HG03025 (cell line): ENCODE measurements around the gene ADAMTSL1.

ENCODE experiments used
- ATAC-seq: cut with Tn5 transposase; IDR thresholded peaks from one replicate; pipeline ENCODE4 v1.9.1; 2021; ENCODE audit warnings: mild to moderate bottlenecking, moderate library complexity; ENCODE audit not compliant: unreplicated experiment, low FRiP score

Gene ADAMTSL1

GRCh38 chr9:18754537-18754936, 280.6 kb downstream of the ADAMTSL1 start:
- ATAC-seq: no peak

DNA sequence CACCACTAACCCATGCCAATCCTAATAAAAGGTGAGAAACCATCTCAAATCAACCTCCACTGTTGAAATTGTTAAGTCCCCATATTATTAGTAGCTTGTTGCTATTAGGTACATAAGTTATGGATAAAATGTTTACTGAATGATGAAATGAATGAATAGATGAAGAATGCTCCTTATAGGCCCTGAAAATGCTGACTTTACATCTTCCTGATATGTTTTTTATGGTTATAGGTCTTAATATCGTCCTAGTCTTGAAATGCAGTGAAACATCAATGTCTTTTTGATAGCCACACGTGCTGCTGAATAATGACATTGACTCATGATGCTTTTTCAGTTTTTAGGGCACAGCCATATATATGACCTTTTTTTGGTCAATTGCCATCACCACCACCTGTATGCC, 281.3 kb downstream of the ADAMTSL1 start:
- ATAC-seq: no peak

- peak; percentile 67 for ATAC-seq
Observed at GRCh38 chr9:18756712-18757125, 282.8 kb downstream of the ADAMTSL1 start.

DNA sequence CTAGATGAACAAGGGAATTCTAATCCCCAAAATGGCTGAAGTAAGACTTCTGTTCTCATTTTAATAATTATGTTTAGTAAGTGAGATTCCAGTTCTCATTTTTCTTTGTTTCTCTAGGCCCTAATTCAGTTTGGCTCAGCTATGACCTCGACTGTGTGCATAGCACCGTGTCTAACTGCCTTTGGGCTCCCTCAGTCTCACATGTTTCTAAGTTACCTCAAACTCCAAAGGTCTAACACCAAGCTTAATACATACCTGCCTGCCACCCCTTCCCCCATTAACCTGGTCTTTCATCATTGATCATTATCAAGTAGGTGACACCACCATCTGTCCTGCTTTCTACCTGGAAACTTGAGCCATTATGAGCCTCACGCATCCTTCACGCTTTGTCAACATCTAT, 285.9 kb downstream of the ADAMTSL1 start:
- ATAC-seq: no peak

DNA sequence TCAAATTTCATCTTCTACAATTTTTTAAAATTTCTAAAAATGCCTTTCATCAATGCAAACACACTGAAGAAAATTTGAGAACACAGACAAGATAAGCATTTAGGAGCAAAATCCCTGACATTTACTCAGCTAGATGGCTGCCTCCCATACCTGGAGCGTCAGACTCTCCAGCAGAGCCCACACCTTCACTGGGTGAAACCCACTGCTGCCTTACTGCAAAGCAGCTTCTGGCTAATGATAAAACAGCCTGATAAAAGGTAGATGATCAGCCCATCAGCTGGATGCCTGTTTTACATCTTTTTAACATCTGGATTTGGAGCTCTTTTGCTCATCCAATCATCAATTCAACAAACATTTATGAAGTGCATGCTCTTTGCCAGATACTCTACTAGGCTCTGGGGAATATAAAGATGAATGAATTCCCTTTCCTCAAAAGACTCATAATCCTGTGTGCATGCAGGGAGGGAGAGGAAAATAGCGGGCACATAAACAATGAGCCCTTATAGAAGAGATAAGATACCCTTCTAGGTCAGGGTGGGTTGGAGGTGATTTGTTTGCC, 287.9 kb downstream of the ADAMTSL1 start:
- no peak for ATAC-seq

DNA sequence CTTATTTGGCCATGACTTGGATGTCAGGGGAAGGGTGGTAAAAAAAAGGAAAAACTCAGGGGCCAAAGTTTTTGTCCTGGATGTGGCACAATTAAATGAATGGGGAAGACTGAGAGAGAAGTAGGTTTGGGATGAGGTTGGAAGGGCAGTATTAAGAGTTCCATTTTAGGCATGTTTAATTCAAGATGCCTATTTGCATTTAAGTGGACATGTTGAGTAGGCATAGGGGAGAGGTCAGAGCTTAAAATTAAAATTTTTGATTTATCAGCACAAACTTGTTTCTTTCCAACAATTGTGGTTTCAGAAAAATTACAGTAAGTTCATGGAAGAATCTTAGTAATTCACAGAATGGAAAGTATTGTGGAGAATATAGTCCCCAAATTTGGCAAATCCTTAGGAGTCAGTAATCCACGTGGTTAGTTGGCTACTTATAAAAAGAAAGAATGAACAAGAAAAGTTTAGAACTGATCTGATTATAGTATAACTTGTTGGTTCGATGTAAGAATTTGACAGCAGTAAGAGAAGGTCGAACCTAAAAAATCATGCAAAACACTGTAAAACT, 293.1 kb downstream of the ADAMTSL1 start:
- no peak for ATAC-seq

- peak; percentile 92 for ATAC-seq
Observed at GRCh38 chr9:18768951-18769622, 295.1 kb downstream of the ADAMTSL1 start.

GRCh38 chr9:18770131-18770908, 296.4 kb downstream of the ADAMTSL1 start:
- no peak for ATAC-seq

- no peak for ATAC-seq
Observed at GRCh38 chr9:18771011-18771410, 297.1 kb downstream of the ADAMTSL1 start.

DNA sequence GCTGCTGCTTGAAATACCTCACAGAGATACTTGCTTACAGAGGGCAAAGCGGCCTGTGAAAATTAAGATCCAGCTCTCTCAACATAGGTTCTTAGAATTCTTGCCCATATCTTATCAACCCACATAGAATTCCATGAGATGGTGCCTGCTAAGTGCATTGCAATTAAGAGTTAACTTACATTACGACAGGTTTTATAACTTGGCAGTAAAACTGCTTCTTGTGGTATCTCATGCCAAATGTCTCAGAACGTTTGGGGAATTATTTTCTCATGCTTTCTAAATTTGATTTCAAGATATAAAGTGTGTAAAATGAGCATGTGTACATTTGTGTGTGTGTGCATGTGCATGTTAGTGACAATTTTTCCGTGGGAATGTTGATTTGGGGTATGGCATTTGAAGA, 297.8 kb downstream of the ADAMTSL1 start:
- no peak for ATAC-seq

DNA sequence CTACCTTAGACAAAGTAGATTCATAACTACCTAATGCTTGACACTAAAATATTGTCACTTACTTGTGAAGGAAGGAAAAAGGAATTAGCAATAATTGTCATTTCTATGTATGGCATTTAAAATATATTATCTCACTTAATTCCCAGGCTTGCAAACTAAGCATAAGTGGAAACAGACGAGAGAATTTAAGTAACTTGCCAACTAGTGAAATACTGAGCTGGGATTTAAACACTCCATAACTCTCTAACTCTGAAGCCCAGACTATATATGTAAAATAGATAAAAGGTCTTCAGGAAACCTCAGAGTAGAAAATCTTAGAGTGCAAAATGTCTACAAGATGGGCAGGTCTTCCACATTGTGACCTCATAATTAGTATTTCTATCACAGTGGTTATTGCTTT, 301.3 kb downstream of the ADAMTSL1 start:
- no peak for ATAC-seq

GRCh38 chr9:18775930-18776329, 302.0 kb downstream of the ADAMTSL1 start:
- no peak for ATAC-seq

DNA sequence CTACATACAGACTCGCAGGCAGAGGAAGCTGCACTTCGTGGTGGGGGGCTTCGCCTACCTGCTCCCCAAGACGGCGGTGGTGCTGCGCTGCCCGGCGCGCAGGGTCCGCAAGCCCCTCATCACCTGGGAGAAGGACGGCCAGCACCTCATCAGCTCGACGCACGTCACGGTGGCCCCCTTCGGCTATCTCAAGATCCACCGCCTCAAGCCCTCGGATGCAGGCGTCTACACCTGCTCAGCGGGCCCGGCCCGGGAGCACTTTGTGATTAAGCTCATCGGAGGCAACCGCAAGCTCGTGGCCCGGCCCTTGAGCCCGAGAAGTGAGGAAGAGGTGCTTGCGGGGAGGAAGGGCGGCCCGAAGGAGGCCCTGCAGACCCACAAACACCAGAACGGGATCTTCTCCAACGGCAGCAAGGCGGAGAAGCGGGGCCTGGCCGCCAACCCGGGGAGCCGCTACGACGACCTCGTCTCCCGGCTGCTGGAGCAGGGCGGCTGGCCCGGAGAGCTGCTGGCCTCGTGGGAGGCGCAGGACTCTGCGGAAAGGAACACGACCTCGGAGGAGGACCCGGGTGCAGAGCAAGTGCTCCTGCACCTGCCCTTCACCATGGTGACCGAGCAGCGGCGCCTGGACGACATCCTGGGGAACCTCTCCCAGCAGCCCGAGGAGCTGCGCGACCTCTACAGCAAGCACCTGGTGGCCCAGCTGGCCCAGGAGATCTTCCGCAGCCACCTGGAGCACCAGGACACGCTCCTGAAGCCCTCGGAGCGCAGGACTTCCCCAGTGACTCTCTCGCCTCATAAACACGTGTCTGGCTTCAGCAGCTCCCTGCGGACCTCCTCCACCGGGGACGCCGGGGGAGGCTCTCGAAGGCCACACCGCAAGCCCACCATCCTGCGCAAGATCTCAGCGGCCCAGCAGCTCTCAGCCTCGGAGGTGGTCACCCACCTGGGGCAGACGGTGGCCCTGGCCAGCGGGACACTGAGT, 303.2 kb downstream of the ADAMTSL1 start:
- no peak for ATAC-seq

GRCh38 chr9:18778147-18778546, 304.2 kb downstream of the ADAMTSL1 start:
- ATAC-seq: no peak

GRCh38 chr9:18778846-18779245, 304.9 kb downstream of the ADAMTSL1 start:
- ATAC-seq: no peak

DNA sequence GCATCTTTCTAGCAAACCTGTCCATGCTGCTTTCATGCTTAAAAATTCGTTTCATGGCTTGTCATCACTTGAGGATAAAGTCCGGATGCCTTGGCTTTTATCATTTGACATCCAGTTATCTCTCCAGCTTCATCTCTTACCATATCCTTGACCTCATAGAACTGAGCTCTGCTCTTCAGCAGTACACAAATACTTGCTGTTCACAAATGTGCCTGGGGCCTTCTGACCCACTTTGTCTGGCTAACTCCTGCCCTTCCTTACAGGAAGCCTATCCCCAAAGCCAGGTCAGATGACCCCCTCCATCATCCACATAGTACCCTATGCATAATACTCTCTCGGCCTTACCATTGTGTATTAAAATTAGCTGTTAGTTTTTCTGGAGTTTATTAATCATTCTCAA, 310.0 kb downstream of the ADAMTSL1 start:
- no peak for ATAC-seq

GRCh38 chr9:18785604-18786003, 311.7 kb downstream of the ADAMTSL1 start:
- ATAC-seq: no peak

DNA sequence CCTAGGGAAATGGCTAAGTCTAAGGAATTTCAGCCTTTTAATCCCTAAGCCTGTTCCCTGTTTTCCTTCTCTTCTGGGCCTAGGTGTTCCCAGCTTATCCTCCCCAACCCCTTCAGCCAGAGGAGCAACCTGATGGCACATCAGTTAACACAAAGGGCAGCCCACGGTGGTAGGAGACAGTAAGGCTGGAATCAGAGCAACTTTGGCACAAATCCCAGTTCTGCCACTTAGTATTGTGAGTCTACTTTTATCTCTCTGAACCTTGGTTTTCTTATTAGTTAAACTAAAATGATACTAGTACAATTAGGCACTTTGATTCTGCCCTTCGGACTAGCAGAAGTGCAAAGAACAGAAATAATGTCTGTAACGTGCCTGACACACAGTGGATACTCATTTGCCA, 312.2 kb downstream of the ADAMTSL1 start:
- ATAC-seq: no peak

GRCh38 chr9:18786911-18787650, 313.1 kb downstream of the ADAMTSL1 start:
- no peak for ATAC-seq

GRCh38 chr9:18788256-18788655, 314.3 kb downstream of the ADAMTSL1 start:
- no peak for ATAC-seq
